GM12865 (cell line): ENCODE results near the gene RASL12.

ENCODE experiments used
- DNase-seq: peaks from one replicate; pipeline ENCODE4 v3.0.0; 2010; ENCODE audit warnings: low read depth
- H3K4me3 ChIP-seq: 2 replicates; pipeline ENCODE4 v1.5.1; 2011; ENCODE audit warnings: mild to moderate bottlenecking, low read depth, low read length, control low read depth
- TF ChIP-seq, protein P1 (sequence below): IDR thresholded peaks from 2 replicates; pipeline ENCODE4 v1.5.1; 2011; ENCODE audit warnings: low read length, control low read depth, low read depth, inconsistent platforms; ENCODE audit not compliant: insufficient read depth; ENCODE audit errors: missing control alignments

The RASL12 gene

GRCh38 chr15:65066635-65067316 lies 1.0 kb downstream of the RASL12 start:
- H3K4me3 ChIP-seq: no peak overlapping the region
- no peak for DNase-seq
- TF ChIP-seq, protein P1, sequence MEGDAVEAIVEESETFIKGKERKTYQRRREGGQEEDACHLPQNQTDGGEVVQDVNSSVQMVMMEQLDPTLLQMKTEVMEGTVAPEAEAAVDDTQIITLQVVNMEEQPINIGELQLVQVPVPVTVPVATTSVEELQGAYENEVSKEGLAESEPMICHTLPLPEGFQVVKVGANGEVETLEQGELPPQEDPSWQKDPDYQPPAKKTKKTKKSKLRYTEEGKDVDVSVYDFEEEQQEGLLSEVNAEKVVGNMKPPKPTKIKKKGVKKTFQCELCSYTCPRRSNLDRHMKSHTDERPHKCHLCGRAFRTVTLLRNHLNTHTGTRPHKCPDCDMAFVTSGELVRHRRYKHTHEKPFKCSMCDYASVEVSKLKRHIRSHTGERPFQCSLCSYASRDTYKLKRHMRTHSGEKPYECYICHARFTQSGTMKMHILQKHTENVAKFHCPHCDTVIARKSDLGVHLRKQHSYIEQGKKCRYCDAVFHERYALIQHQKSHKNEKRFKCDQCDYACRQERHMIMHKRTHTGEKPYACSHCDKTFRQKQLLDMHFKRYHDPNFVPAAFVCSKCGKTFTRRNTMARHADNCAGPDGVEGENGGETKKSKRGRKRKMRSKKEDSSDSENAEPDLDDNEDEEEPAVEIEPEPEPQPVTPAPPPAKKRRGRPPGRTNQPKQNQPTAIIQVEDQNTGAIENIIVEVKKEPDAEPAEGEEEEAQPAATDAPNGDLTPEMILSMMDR: no peak

DNA sequence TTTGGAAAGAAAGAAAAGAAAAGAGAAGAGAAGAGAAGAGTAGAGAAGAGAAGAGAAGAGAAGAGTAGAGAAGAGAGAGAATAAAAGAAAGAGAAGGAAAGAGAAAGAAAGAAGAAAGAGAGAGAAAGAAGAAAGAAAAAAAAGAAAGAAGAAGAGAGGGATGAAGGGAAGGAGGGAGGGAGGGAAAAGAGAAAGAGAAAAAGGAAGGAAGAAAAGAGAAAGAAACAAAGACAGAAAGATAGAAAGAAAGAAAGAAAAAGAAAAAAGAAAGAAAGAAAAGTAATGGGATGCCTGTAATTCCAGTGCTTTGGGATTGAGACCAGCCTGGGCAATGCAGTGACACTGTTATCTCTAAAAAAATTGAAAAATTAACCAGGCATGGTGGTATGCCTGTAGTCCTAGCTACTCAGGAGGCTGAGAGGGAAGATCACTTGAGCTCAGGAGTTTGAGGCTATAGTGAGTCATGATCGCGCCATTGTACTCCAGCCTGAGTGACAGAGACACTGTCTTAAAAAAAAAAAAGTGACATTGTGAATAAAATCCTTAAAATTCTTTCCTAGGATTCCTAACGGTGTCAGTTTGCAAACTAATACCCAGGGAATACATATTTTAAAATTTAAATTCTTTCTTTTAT lies 1.7 kb downstream of the RASL12 start:
- TF ChIP-seq, protein P1: no peak
- DNase-seq: no peak
- no peak overlapping the region for H3K4me3 ChIP-seq

GRCh38 chr15:65062726-65063125 lies 5.1 kb downstream of the RASL12 start:
- DNase-seq: no peak
- no peak overlapping the region for H3K4me3 ChIP-seq
- TF ChIP-seq, protein P1: no peak

GRCh38 chr15:65062061-65062460 lies 5.7 kb downstream of the RASL12 start:
- no peak overlapping the region for H3K4me3 ChIP-seq
- DNase-seq: no peak
- TF ChIP-seq, protein P1: no peak

GRCh38 chr15:65060641-65061397 lies 7.0 kb downstream of the RASL12 start:
- no peak for DNase-seq
- TF ChIP-seq, protein P1: no peak
- H3K4me3 ChIP-seq: no peak overlapping the region

DNA sequence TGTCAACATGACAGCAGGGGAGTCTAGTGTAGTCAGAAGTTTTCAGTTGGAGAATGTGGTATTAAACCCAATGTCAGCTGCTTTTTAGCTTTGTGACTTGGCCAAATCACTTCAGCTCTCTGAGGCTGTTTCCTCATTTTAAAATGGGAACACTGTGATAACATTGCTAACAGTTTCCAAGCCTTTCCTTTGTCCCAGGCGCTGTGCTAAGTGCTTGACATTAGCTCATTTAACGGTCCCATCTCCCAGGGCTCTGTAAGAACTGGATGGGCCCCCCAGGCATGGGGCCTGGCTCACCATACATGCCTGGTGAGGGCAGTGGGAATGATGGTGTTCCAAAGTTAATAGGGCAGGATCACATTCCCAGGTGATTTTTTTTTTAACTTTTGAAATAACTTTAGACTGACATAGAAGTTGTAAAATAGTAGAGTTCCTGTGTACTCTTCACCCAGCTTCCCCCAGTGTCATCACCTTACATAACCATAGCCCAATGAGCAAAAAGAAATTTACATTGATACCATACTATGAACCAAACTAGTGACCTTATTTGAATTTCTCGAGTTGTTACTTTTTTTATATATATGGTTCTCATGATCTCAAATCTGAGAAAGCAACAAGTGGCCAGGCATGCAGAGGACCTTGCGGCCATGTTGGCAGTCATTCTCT lies 7.7 kb downstream of the RASL12 start:
- TF ChIP-seq, protein P1: no peak
- no peak for DNase-seq
- H3K4me3 ChIP-seq: no peak overlapping the region
